Activated naive CD8-positive, alpha-beta T cell treated with anti-CD3 and anti-CD28 coated beads, Interleukin-2, amount 50 U/mL, for 16 hours (primary cell): ENCODE data around the gene SMIM41.

Experiments
- DNase-seq: peaks from one replicate; pipeline ENCODE4 v3.0.0-alpha.2; 2020; ENCODE audit warnings: low read depth, low spot score

The SMIM41 gene

DNA sequence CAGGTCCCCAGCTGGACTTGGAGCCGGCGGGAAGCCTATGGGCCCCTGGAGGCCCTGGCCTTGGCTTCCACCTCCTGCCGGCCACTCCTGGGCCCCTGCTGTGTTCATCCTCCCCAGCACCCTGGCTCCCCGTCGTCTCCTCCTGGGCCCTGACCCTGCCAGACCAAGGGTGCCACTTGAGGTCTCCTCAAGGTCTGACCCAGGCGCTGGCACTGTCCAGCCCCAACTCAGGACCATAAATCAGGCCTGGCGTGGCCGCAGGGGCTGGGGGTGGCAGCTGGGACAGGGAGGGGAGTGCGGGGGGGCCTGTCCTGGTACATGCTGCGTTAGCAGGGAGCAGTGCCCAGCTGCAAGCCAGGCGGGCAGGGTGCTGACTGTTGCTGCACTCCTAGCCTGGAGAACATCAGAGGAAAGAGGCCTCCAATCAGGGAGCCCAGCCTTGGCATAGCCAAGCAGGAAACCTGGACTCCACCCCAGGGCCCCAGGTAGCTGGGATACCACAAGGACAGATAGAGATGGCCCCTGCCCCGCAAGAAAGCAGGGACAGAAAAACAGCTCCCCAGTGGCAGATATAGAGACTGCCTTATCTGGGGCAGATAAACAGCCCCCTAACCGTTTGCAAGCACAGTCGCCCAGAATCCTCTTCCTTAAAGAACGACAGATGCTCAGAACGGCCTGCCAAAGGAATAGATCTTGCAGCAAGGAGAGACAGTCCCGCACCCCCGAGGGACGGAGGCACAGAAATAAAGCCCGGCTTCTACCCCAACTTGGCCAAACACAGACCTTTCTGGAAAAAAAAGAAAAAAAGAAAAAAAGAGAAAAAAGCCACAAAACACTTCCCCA is 16.2 kb upstream of the SMIM41 start:
- DNase-seq, result no peak

DNA sequence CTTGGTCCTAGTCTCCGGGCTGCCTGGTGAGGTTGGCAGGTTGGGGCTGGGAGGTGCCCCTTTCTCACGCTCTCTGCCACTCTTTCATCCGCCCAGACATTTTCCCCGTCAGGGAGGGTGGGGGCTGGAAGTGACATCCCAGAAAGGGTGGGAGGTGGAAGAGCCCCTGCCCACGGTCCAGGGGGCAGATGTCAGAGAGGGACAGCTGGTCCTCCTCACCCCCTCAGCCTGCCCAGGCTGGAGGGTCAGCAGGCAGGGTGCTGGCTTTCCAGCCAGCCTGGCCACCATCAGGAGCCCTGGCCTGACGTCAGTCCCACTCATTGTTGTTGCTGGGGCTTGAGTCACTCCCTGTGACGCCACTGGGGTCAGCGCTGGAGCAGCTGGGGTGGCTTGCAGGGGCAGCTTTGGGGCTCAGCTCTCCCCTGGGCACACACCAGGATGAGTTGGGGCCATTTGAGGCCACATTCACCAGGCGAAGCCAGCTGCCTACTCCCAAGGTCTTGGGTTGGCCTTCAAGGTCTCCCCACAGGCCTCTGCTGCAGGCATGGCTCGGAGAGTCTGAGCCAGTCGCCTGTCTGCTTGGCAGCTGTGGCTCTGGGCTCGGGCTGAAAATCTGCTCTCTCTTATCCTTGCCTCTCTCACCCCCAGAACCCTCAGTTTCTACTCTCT is 15.4 kb upstream of the SMIM41 start:
- no peak for DNase-seq

DNA sequence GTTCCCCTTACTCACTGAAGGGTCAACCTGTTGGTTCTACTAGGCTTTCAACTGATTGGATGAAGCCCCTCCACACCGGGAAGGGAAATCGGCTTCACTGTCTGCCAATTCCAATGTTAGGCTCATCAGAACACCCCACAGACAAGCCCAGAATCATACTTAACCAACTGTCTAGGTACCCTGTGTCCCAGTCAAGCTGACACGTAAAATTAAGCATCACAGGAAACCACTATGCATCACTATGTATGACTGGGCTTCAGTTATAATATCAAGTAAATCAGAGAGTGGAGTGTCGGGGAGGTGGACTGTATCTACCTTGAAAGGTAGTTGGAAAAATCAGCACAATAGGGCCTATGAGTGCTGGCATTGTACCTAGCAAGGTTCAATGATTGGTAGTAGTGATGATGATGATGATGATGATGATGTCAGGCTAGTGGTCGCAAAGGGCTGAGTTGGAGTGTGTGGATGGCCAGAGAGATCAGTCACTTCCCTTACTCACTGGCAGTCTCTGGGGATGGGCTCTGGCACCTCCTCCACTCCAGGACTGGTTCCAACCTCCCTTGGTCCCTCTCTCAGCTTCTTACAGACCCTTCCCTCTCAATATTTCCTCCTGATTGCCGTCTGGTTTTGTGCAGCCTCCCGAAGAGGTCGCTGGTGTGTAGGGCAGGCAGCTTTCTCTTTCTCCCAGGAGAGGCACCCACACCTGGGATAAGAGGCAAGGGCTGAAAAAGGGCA is 13.0 kb upstream of the SMIM41 start:
- no peak for DNase-seq

DNA sequence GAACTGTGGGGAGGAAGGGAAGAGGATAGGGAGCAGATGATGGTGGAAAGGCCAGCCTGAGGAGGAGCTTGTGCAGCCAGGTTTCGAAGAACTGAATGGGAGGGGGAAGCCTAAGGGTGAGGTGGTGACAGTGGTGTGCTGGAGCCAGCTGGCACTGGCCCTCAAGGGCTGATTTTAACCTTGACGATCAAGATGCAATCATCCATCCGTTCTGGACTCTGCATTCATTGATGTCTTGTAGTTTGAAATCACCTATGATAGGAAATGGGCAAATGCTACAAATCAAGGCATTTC is 12.5 kb upstream of the SMIM41 start:
- no peak for DNase-seq

DNA sequence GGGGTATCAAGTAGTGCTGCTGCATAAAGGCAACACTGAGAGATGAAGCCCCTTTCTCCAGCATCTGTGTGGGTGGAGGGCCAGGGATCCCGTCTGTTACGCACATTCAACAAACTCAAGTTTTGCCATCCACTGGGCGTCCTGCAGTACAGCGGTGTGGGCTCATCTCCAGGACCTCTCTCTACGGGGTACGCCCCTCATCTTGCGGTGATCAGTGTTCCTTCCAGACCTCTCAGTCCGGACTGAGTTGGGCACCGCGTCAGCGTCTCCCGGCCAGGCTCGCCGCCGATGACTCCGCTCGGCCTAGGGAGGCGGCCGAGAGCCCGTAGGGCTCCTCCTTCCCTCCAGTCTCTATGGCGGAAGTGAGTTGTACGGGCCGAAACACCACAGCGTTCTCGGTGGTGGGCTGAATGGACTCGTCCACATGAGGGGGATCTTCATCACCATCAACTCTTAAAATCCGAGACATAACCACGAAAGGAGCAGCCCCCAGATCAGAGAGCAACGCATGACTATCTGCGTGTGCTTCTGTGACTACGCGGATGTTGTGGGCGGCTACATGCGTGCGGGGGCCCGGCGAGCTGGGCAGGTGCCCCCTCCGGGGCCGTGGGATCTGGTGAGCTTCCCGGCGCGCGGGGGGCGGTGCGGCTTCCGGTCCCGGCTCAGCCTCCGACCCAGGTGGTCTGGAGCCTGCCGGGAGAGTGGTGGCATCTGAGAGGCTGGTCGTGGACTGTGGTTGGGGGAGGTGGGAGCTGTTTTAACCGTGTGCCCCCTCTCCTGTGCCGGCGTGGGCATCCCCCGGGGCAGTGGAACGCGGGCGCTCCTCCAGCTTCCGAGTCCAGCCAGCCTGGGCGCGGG is 9.9 kb upstream of the SMIM41 start, which contains the start of gene ATG101:
TSS of gene ATG101 (plus strand) at position 652 of the 858 bp plus-strand sequence. CDS start 3,673 bp downstream, outside the sequence.
- DNase-seq, result peak; percentile 68

DNA sequence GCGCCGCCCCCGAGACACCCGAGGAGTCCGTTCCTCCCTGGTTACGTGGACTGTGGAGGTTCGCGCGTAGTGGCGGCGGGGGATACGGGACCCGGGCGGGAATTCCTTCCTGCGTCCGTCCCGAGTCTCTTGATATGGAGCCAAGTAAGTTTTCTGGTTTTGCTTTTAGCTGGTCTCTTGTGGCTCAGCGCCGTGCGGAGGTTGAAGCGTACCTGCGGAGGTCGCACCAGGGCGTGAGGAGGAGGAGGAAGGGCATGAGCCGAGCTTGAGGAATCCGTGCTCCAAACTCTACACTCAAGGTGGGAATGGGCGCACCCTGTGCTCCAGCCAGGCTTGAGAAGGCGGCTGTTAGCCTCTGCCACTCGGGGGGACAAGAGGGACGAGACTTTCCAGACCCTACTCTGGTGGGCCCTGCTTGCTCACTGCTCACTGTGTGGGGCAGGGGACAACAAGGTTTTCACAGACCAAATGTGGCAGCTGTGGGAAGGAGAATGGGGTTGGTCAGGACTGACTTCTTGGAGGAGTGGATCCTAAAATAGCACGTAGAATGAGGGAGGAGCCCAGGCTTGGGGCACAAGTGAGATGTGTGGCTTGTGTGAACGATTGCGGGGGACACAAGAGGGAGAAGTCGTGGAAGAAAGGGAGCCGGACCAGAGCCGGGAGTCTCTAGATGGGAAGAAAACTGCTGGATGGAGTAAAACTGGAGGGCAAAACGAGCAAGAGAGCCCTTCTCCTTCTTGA is 9.1 kb upstream of the SMIM41 start:
- no peak for DNase-seq

DNA sequence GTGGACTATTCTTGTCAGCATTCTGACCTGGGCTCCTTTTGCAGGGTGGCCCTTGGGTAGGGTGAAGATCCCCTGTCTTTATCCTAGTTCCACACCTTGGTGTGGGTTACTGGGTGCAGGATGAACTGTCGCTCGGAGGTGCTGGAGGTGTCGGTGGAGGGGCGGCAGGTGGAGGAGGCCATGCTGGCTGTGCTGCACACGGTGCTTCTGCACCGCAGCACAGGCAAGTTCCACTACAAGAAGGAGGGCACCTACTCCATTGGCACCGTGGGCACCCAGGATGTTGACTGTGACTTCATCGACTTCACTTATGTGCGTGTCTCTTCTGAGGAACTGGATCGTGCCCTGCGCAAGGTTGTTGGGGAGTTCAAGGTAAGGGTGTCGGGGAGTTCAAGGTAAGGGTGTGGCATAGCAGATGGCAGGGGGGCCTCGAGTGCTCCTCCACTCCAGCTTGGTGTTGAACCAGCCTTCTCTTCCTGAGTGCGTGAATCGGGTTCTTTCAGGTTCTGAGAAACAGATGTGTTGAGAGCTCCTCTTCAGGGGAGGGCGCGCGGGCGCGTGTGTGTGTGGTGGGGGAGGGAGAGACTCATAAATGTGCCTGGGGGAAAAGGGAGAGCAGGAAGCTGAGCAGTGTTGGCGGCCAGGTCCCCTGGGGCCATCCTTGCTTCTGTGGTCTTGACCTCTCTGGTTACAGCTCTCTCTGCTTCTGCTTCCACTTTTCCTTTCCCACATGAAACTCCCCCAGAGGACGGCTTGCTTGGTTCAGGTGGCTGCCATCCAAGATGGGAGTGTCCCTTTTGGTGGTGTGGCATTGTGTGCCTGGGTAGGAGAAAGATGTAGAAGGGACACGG is 5.7 kb upstream of the SMIM41 start:
- no peak for DNase-seq

DNA sequence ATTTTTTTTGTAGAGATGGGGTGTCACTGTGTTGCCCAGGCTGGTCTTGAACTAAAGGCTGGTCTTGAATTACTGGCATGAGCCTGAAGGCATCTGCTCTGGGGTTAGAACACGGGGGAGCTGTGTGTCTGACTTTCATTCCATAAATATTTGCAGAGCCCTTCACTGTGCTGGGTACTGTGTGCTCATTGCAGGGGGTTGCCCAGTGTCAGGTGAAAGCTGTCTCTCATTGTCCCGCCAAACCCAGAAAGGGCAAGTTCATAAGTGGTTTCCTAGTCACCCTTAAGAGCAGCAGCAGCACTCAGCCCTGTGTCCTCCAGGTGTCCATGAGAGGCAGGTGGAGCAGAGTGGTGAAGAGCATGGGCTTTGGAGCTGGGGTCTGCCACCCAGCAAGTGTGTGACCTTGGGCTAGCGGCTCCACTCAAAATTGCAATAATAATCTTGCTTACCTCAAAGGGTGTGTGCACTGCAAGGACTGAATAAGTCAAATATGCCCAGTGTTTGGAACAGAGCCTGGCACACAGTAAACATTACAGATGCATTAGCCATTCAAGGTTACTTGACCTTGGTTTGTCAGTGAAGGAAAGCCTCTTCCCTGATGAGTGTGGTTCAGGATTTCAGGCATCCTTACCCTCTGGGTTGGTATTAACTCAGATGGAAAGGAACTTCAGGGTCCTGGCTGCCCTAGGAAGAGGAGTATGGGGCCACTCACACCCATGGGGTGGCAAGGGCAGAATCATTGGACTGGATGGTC is 4.4 kb upstream of the SMIM41 start:
- no peak for DNase-seq

DNA sequence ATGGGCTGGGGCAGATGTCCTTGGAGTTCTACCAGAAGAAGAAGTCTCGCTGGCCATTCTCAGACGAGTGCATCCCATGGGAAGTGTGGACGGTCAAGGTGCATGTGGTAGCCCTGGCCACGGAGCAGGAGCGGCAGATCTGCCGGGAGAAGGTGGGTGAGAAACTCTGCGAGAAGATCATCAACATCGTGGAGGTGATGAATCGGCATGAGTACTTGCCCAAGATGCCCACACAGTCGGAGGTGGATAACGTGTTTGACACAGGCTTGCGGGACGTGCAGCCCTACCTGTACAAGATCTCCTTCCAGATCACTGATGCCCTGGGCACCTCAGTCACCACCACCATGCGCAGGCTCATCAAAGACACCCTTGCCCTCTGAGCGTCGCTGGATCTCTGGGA is 2.7 kb upstream of the SMIM41 start:
- no peak for DNase-seq

DNA sequence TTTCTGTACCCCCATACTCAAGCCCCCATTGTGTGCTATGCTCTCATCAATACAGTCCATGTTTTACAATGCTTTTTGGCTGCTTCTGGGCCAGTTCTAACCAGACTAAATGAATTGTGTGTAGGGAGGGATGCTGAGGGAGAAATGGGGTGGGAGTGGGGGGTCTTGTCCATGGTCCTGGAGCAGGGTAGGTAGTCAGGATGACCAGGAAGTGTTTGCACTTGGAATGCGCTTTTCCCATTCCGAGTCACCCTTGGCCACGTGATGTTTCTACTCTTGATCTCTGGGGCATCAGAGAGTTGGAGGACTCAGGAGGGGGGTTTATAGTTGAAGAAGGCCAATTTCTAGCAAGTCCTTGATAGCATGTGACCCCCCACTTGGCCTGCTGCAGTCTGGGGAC is 1.2 kb upstream of the SMIM41 start:
- DNase-seq, result no peak

DNA sequence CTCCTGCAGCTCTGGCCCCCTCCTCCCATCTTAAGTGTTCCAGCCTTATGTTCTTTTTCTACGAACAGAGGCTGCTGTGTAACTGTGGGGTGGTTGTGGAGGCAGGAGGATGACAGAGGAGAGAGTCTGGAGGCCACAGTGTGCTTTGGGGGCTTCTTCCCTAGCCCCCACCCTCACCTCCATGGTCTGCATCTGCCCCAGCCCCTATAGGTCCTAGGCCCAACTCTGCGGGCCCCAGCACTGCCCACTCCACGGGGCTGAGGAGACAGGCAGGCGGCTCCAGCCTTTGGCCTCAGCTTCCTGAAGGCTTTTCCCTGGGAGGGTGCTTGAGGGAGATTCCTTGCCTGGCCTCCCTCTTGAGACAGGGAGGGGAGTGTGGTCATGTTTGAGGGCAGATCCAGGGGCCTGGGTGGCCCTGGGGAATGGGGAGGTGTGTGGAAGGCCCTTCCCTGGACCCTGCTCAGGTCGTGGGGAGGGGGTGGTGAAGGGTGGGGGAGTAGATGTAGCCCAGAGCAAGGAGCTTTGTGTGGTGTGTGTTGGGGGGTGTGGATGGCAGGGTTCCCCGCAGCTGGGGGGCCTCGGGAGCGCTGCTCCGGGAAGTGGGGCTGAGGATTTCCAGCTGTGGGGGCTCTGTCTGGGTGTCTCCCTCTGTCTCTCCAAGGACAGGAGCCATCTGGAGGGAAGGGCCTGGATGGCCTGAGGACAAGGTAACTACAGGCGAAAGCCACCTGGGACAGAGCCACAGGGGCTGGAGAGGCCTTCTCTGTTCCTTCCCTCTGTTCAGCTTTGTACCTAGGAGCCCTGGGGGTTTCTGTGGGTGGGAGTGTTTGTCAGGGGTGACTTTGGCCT is 1.1 kb downstream of the SMIM41 start:
- DNase-seq, result no peak

DNA sequence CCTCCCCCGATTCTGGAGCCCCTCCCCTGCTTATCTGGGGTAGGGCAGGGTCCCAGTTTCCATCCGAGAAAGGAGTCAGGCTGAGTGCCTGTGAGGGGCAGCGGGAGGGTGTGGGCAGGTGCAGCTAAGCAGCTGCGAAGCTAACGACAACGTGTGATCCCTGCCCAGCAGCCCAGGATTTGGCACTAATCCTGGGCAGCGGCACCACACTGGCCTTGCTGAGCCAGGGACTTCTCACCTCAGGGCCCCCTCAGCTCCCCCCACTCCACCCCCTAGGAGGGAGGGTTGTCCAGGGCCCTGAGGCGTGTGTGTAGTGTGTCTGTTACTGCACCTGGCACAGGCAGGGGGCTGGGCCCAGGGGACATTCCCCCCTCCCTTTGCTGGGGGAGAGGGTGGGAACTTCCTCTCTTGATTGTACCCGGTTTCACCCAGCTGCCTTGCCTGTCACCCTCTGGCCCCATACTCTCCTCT is 1.8 kb downstream of the SMIM41 start:
- no peak for DNase-seq

DNA sequence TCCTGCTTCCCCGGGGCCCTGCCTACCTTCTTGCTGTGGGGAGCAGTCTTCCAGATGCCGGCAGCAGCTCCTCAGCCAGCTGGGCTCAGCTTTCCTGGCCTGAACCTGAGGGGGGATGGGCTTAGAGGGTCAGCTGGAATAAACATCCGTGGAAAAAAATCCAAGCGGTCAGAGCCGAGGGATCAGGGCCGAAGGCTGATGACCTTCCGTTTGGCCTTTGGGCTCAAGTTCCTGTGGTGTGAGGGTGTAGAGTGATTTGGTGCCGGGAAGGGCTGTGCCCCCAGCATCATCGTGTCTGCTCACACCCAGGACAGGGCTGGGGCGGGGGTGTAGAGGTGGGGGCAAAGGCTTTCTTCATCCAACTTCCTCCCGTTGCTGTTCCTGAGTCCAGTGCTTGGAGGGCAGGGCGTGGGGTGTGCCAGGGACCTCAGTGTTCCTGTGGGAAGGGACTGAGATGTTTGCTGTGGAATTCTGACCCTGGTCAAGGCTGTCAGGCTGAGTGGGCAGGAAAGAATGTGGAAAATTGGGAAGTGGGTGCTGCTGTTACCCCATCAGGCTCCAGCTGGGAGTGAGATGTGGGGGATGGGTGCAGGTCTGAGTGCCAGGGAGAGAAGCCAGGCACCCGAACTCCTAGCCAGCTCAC is 2.6 kb downstream of the SMIM41 start:
- DNase-seq, result no peak

DNA sequence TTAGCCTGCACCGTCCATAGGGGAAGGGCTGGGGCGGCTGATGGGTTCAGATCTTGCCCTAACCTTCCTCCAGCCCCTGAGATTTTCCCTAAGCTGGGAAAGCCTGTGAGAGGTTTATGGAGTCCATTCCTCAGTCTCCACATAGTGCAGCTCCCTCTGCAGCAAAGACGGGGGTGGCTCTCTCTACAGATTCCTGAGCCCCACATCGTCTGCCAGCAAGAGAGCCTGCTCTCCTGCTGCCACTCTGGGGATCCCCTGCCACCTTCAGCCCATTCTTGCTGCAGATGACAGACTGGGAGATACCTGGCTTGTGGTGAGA is 3.1 kb downstream of the SMIM41 start:
- DNase-seq, result no peak

DNA sequence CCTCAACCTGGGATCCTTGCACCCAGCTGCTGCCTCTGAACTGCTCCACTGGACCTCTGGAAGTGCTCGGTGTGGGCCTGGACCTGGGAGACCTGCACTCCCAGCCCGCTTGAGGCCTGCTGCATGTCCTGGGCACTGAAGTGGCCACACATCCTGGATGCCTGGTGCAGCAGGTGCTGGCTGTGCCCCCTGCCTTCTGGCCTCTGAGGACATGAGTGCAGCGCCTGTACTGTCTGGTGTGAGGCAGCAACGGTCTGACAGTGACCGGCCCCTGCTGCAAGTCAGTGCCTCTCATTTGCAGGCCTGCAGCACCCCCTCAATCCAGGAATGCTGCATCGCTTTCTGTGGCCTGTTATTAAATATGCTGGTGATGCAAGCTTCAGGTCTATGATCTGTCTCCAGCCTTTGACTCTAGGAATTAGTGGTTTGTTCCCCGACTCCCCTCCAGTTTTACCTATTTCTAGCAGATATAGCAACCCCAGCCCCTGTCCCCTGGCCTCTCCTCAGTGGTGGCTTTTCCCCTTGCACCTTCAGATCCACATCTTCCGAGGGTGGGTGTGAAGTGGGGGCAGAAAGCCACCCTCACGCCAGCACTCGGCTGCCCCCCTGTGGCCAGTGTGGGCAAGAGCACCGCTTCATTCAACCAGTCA is 3.6 kb downstream of the SMIM41 start:
- DNase-seq, result peak; percentile 47

DNA sequence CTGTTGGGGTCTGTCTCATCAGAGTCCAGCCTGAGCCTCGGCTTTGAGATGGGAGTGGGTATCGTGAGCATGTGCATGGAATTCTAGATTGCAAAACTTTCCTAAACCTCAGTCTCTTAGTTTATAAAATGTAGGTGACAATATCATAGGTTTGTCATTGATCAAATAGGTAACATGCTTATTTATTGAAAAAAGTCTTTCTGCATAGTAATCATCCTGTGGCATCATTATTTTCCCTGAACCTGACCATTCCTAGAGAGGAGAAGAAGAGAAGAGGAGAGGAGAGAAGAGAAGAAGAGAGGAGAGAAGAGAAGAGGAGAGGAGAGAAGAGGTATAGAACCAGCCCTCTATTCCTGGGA is 4.1 kb downstream of the SMIM41 start:
- no peak for DNase-seq

DNA sequence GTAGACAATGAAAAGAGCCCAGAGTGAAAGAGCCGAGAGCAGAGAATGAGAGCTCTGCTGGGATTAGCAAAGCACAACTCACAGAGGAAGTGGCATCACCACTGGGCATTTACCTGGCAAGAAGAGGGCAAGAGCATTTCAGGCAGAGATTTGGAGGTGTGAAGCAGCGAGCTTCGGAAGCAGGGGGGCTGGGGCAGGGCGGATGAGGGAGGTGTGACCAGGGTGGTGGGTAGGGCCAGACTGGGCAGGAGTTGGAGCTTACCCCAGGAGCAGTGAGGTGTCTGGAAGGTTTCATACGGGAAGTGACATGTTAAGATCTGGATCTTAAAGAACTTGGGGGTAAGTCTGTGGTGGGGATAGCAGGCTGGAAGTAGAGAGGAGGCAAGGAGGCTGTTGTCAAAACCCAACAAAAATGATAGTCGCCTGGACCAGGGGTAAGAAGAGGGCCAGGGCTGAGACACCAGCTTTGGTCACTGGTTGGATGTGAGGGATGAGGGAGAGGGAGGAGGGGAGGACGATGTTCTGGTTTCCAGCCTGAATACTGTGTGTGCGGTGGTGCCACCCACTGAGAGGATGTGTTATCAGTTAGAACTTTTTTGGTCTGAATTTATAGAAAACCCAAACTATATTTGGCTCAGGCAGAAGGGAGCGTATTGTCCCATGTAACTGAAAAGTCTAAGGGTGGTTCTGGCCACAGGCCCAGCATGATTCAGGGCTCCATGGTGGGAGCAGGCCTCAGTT is 5.2 kb downstream of the SMIM41 start:
- DNase-seq, result no peak
